GM23338 (cell line): ENCODE measurements around the gene IL1R1. TPM values are rescaled to one million over a fixed set of nuclear protein-coding genes. Genes with fewer than 3 reads are reported as not detected.

ENCODE experiments used
- ATAC-seq: fragments of 200-7000 bp; cut with Tn5 transposase; 3 replicates; pipeline ENCODE4 v1.9.1; 2020
- DNase-seq: peaks from one replicate; pipeline ENCODE4 v3.0.0-alpha.2; 2015; ENCODE audit warnings: low spot score
- H2AFZ ChIP-seq: fragments of 200-600 bp; sonication (generic); 2 replicates; pipeline ENCODE4 v1.8.0; 2016; ENCODE audit warnings: antibody characterized with exemption, mild to moderate bottlenecking, moderate library complexity
- H3F3A ChIP-seq: fragments of 200-600 bp; sonication (generic); replicated peaks from 2 replicates; pipeline ENCODE4 v1.8.0; 2017; ENCODE audit warnings: antibody characterized with exemption, mixed run types, low read depth
- H3K27ac ChIP-seq: fragments of 200-600 bp; sonication (generic); 2 replicates; pipeline ENCODE4 v1.6.1; 2016; ENCODE audit warnings: low read depth
- H3K27me3 ChIP-seq: fragments of 200-600 bp; sonication (generic); 2 replicates; pipeline ENCODE4 v1.8.0; 2016; ENCODE audit warnings: mild to moderate bottlenecking, mixed run types, moderate library complexity; ENCODE audit not compliant: insufficient read depth
- H3K36me3 ChIP-seq: fragments of 200-600 bp; sonication (generic); 2 replicates; pipeline ENCODE4 v1.8.0; 2016; ENCODE audit warnings: mild to moderate bottlenecking; ENCODE audit not compliant: insufficient read depth
- H3K4me1 ChIP-seq: fragments of 200-600 bp; sonication (generic); 2 replicates; pipeline ENCODE4 v1.8.0; 2016; ENCODE audit warnings: mild to moderate bottlenecking, moderate library complexity; ENCODE audit not compliant: insufficient read depth
- H3K4me2 ChIP-seq: fragments of 200-600 bp; sonication (generic); 2 replicates; pipeline ENCODE4 v1.7.1; 2017; ENCODE audit warnings: mixed run types
- H3K4me3 ChIP-seq: fragments of 200-600 bp; sonication (generic); 2 replicates; pipeline ENCODE4 v1.6.1; 2016; ENCODE audit warnings: mixed run types
- H3K79me2 ChIP-seq: fragments of 200-600 bp; sonication (generic); replicated peaks from 2 replicates; pipeline ENCODE4 v1.8.0; 2017; ENCODE audit warnings: mild to moderate bottlenecking; ENCODE audit not compliant: insufficient read depth
- H3K9me2 ChIP-seq: fragments of 200-600 bp; sonication (generic); 2 replicates; pipeline ENCODE4 v1.8.0; 2017; ENCODE audit not compliant: insufficient read depth
- H4K20me1 ChIP-seq: fragments of 200-600 bp; sonication (generic); replicated peaks from 2 replicates; pipeline ENCODE4 v1.8.0; 2017; ENCODE audit warnings: mild to moderate bottlenecking; ENCODE audit not compliant: insufficient read depth
- H3K27ac Mint-ChIP-seq: 2 replicates; pipeline ENCODE4 v1.8.0; 2020; ENCODE audit warnings: inconsistent platforms, mild to moderate bottlenecking, moderate library complexity, mixed read lengths
- H3K27me3 Mint-ChIP-seq: 3 replicates; pipeline ENCODE4 v1.8.0; 2022; ENCODE audit warnings: low read depth, mild to moderate bottlenecking, moderate library complexity, mixed read lengths, inconsistent platforms; ENCODE audit not compliant: insufficient read depth, poor library complexity
- H3K36me3 Mint-ChIP-seq: 3 replicates; pipeline ENCODE4 v1.8.0; 2021; ENCODE audit warnings: low read depth, mild to moderate bottlenecking, inconsistent platforms, moderate library complexity, mixed read lengths
- H3K4me1 Mint-ChIP-seq: 3 replicates; pipeline ENCODE4 v1.8.0; 2020; ENCODE audit warnings: mild to moderate bottlenecking, inconsistent platforms, mixed read lengths
- H3K4me3 Mint-ChIP-seq: 3 replicates; pipeline ENCODE4 v1.8.0; 2021; ENCODE audit warnings: moderate library complexity, mild to moderate bottlenecking, inconsistent platforms, mixed read lengths
- H3K9me3 Mint-ChIP-seq: 3 replicates; pipeline ENCODE4 v1.8.0; 2020; ENCODE audit warnings: moderate library complexity, mild to moderate bottlenecking, inconsistent platforms, mixed read lengths
- CREB1 ChIP-seq: fragments of 250-450 bp; sonication (Bioruptor Pico); IDR thresholded peaks from 2 replicates; pipeline ENCODE4 v1.5.0; 2020; ENCODE audit warnings: low read depth, mild to moderate bottlenecking, moderate library complexity
- EZH2 ChIP-seq: fragments of 200-600 bp; sonication (generic); IDR thresholded peaks from one replicate; pipeline ENCODE4 v1.8.0; 2017; ENCODE audit warnings: antibody characterized with exemption, mild to moderate bottlenecking, low read depth; ENCODE audit not compliant: unreplicated experiment
- EZH2phosphoT487 ChIP-seq: fragments of 200-600 bp; sonication (generic); IDR thresholded peaks from one replicate; pipeline ENCODE4 v1.8.1; 2018; ENCODE audit warnings: antibody characterized with exemption; ENCODE audit not compliant: unreplicated experiment
- JUNB ChIP-seq: IDR thresholded peaks from one replicate; pipeline ENCODE4 v1.6.1; 2016; ENCODE audit warnings: antibody characterized with exemption; ENCODE audit not compliant: unreplicated experiment
- NANOG ChIP-seq: IDR thresholded peaks from 2 replicates; pipeline ENCODE4 v1.6.1; 2016; ENCODE audit warnings: antibody characterized with exemption, borderline replicate concordance
- POLR2AphosphoS5 ChIP-seq: IDR thresholded peaks from 2 replicates; pipeline ENCODE4 v1.6.1; 2016; ENCODE audit warnings: antibody characterized with exemption, low read depth
- STAT1 ChIP-seq: IDR thresholded peaks from one replicate; pipeline ENCODE4 v1.6.1; 2016; ENCODE audit warnings: antibody characterized with exemption; ENCODE audit not compliant: unreplicated experiment
- ZNF114 ChIP-seq: fragments of 250-450 bp; sonication (Bioruptor Pico); IDR thresholded peaks from 2 replicates; pipeline ENCODE4 v1.5.0; 2020; ENCODE audit warnings: mild to moderate bottlenecking, moderate library complexity
- ZNF331 ChIP-seq: fragments of 250-450 bp; sonication (Bioruptor Pico); IDR thresholded peaks from 2 replicates; pipeline ENCODE4 v1.5.0; 2020; ENCODE audit warnings: low read depth, mild to moderate bottlenecking, moderate library complexity
- polyA plus RNA-seq: library from polyadenylated mRNA; unstranded; fragments of >200 nt; fragmentation: Nextera tagmentation; extraction: Ambion mirVana; gene quantifications from 2 replicates; pipeline ENCODE4 v1.2.1, GENCODE V29; 2016
- total RNA-seq: library from RNA; depleted of rRNA; stranded (reverse); fragments of >200 nt; shearing (Covaris generic); gene quantifications from 2 replicates; pipeline ENCODE4 v1.2.3, GENCODE V29; 2014
- TF ChIP-seq, protein P1 (sequence below): IDR thresholded peaks from one replicate; pipeline ENCODE4 v1.6.1; 2018; ENCODE audit warnings: antibody characterized with exemption; ENCODE audit not compliant: unreplicated experiment
- TF ChIP-seq, protein P2 (sequence below), 2 experiments: fragments of 200-600 bp in 1 of 2; sonication (generic) in 1 of 2; conservative IDR thresholded peaks; 2 replicates each; pipeline versions ENCODE4 v1.5.1 to v1.6.1; 2016 to 2017; ENCODE audit warnings: antibody characterized with exemption in 2 of 2, low read depth in 2 of 2, mild to moderate bottlenecking in 2 of 2, moderate library complexity in 1 of 2
- TF ChIP-seq, protein P3 (sequence below): fragments of 250-450 bp; sonication (Bioruptor Pico); IDR thresholded peaks from 2 replicates; pipeline ENCODE4 v1.5.0; 2020; ENCODE audit warnings: mild to moderate bottlenecking, moderate library complexity
- TF ChIP-seq, protein P4 (sequence below): IDR thresholded peaks from 2 replicates; pipeline ENCODE4 v1.6.1; 2016; ENCODE audit warnings: antibody characterized with exemption

IL1R1 gene
- total and polyA plus RNA-seq, 2 experiments from 2014 or later: 0.17 TPM; not detected in 1

DNA sequence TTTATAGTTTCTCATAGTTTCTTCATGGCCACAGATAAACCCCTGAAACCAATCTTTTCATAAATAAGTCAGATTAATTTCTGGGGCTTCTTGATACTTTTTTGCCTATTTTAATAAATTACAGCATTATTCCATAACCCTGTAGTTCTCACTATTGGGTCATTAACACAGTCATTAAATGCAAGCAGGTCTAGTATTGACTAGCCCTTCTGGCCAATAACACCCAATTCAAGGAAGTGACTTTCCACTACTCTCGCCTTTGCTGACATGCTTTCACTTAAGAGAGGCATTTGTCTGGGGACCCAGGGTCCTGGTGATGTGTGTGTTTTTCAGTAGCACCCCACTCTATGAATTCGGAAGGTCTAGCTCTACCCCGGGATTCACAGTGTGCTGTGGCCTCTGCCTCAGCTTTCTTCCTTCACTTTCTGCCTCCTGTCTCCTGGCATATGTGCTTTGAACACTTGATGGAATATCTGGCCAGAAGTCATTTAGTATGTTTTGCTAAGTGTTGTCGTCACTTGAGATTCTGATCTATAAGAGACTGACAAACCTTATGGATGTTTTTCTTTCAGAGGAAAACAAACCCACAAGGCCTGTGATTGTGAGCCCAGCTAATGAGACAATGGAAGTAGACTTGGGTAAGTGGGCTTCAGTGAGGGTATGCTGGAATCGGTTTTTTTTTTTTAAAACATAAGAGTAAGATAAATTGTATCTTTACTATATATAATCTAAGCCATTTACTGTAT, 25.7 kb downstream of the IL1R1 start:
- Mint-ChIP-seq H3K9me3 (no peaks in the 10 kb centered on the region), H3K27ac (no peak overlapping the region), H3K36me3 (no peaks in the 10 kb centered on the region), H3K27me3 (no peaks in the 10 kb centered on the region), H3K4me3 (no peak overlapping the region), H3K4me1 (peaks cover 5% of the 10 kb centered on the region; the same call in 2 of the 3 replicates)
- no peaks in the 10 kb centered on the region for H3K9me2 ChIP-seq
- H3K4me3 ChIP-seq: no peak overlapping the region
- no peaks in the 10 kb centered on the region for H3F3A ChIP-seq
- no peak for DNase-seq
- peaks cover 7% of the 10 kb centered on the region; the same call in 1 of the 2 replicates for H3K4me1 ChIP-seq
- H2AFZ ChIP-seq: no peak overlapping the region
- H3K27me3 ChIP-seq: no peaks in the 10 kb centered on the region
- H3K36me3 ChIP-seq: no peaks in the 10 kb centered on the region
- no peak overlapping the region for H3K27ac ChIP-seq
- H4K20me1 ChIP-seq: no peaks in the 10 kb centered on the region
- no peak overlapping the region for H3K4me2 ChIP-seq
- TF ChIP-seq, protein P1, sequence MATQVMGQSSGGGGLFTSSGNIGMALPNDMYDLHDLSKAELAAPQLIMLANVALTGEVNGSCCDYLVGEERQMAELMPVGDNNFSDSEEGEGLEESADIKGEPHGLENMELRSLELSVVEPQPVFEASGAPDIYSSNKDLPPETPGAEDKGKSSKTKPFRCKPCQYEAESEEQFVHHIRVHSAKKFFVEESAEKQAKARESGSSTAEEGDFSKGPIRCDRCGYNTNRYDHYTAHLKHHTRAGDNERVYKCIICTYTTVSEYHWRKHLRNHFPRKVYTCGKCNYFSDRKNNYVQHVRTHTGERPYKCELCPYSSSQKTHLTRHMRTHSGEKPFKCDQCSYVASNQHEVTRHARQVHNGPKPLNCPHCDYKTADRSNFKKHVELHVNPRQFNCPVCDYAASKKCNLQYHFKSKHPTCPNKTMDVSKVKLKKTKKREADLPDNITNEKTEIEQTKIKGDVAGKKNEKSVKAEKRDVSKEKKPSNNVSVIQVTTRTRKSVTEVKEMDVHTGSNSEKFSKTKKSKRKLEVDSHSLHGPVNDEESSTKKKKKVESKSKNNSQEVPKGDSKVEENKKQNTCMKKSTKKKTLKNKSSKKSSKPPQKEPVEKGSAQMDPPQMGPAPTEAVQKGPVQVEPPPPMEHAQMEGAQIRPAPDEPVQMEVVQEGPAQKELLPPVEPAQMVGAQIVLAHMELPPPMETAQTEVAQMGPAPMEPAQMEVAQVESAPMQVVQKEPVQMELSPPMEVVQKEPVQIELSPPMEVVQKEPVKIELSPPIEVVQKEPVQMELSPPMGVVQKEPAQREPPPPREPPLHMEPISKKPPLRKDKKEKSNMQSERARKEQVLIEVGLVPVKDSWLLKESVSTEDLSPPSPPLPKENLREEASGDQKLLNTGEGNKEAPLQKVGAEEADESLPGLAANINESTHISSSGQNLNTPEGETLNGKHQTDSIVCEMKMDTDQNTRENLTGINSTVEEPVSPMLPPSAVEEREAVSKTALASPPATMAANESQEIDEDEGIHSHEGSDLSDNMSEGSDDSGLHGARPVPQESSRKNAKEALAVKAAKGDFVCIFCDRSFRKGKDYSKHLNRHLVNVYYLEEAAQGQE: no peak
- TF ChIP-seq JUNB (no peak), NANOG (no peak), CREB1 (CRISPR knock-in tag) (no peak), STAT1 (no peak), ZNF114 (CRISPR knock-in tag) (no peak), ZNF331 (CRISPR knock-in tag) (no peak), POLR2AphosphoS5 (no peak), EZH2 (no peak), EZH2phosphoT487 (no peak)
- TF ChIP-seq, protein P2, sequence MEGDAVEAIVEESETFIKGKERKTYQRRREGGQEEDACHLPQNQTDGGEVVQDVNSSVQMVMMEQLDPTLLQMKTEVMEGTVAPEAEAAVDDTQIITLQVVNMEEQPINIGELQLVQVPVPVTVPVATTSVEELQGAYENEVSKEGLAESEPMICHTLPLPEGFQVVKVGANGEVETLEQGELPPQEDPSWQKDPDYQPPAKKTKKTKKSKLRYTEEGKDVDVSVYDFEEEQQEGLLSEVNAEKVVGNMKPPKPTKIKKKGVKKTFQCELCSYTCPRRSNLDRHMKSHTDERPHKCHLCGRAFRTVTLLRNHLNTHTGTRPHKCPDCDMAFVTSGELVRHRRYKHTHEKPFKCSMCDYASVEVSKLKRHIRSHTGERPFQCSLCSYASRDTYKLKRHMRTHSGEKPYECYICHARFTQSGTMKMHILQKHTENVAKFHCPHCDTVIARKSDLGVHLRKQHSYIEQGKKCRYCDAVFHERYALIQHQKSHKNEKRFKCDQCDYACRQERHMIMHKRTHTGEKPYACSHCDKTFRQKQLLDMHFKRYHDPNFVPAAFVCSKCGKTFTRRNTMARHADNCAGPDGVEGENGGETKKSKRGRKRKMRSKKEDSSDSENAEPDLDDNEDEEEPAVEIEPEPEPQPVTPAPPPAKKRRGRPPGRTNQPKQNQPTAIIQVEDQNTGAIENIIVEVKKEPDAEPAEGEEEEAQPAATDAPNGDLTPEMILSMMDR (conservative IDR thresholded peaks at IDR 0.05; ENCODE audit: low read depth in 2 of 2): no peak
- TF ChIP-seq, protein P3, sequence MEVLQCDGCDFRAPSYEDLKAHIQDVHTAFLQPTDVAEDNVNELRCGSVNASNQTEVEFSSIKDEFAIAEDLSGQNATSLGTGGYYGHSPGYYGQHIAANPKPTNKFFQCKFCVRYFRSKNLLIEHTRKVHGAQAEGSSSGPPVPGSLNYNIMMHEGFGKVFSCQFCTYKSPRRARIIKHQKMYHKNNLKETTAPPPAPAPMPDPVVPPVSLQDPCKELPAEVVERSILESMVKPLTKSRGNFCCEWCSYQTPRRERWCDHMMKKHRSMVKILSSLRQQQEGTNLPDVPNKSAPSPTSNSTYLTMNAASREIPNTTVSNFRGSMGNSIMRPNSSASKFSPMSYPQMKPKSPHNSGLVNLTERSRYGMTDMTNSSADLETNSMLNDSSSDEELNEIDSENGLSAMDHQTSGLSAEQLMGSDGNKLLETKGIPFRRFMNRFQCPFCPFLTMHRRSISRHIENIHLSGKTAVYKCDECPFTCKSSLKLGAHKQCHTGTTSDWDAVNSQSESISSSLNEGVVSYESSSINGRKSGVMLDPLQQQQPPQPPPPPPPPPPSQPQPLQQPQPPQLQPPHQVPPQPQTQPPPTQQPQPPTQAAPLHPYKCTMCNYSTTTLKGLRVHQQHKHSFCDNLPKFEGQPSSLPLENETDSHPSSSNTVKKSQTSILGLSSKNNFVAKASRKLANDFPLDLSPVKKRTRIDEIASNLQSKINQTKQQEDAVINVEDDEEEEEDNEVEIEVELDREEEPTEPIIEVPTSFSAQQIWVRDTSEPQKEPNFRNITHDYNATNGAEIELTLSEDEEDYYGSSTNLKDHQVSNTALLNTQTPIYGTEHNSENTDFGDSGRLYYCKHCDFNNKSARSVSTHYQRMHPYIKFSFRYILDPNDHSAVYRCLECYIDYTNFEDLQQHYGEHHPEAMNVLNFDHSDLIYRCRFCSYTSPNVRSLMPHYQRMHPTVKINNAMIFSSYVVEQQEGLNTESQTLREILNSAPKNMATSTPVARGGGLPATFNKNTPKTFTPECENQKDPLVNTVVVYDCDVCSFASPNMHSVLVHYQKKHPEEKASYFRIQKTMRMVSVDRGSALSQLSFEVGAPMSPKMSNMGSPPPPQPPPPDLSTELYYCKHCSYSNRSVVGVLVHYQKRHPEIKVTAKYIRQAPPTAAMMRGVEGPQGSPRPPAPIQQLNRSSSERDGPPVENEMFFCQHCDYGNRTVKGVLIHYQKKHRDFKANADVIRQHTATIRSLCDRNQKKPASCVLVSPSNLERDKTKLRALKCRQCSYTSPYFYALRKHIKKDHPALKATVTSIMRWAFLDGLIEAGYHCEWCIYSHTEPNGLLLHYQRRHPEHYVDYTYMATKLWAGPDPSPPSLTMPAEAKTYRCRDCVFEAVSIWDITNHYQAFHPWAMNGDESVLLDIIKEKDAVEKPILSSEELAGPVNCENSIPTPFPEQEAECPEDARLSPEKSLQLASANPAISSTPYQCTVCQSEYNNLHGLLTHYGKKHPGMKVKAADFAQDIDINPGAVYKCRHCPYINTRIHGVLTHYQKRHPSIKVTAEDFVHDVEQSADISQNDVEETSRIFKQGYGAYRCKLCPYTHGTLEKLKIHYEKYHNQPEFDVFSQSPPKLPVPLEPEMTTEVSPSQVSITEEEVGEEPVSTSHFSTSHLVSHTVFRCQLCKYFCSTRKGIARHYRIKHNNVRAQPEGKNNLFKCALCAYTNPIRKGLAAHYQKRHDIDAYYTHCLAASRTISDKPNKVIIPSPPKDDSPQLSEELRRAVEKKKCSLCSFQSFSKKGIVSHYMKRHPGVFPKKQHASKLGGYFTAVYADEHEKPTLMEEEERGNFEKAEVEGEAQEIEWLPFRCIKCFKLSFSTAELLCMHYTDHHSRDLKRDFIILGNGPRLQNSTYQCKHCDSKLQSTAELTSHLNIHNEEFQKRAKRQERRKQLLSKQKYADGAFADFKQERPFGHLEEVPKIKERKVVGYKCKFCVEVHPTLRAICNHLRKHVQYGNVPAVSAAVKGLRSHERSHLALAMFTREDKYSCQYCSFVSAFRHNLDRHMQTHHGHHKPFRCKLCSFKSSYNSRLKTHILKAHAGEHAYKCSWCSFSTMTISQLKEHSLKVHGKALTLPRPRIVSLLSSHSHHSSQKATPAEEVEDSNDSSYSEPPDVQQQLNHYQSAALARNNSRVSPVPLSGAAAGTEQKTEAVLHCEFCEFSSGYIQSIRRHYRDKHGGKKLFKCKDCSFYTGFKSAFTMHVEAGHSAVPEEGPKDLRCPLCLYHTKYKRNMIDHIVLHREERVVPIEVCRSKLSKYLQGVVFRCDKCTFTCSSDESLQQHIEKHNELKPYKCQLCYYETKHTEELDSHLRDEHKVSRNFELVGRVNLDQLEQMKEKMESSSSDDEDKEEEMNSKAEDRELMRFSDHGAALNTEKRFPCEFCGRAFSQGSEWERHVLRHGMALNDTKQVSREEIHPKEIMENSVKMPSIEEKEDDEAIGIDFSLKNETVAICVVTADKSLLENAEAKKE (CRISPR knock-in tag): no peak
- TF ChIP-seq, protein P4, sequence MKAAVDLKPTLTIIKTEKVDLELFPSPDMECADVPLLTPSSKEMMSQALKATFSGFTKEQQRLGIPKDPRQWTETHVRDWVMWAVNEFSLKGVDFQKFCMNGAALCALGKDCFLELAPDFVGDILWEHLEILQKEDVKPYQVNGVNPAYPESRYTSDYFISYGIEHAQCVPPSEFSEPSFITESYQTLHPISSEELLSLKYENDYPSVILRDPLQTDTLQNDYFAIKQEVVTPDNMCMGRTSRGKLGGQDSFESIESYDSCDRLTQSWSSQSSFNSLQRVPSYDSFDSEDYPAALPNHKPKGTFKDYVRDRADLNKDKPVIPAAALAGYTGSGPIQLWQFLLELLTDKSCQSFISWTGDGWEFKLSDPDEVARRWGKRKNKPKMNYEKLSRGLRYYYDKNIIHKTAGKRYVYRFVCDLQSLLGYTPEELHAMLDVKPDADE: no peak
- ATAC-seq: no peak
- H3K79me2 ChIP-seq: no peaks in the 10 kb centered on the region
